ENCODE measurements around the gene KCNT1.

KCNT1 gene

GRCh38 chr9:135711391-135711790 is 9.4 kb downstream of the KCNT1 start:
- no peak for TF ChIP-seq CTCF (IDR thresholded peaks at IDR 0.05; ENCODE audit: low read depth, low read length, missing control alignments)
- no peak for DNase-seq (ENCODE audit: low read depth)
- no peak overlapping the region for H3K4me3 ChIP-seq (ENCODE audit: low read depth, low read length)
- in situ Hi-C loops (cut with HindIII; ENCODE audit: low sequenced_read_pairs): loop anchor here (10.0 kb wide), 5 partner anchors 57 to 443 kb away; partner anchors contain the start of gene MRPS2

GRCh38 chr9:135711881-135712280 is 9.9 kb downstream of the KCNT1 start:
- no peak overlapping the region for H3K4me3 ChIP-seq (ENCODE audit: low read depth, low read length)
- no peak for TF ChIP-seq CTCF (IDR thresholded peaks at IDR 0.05; ENCODE audit: low read depth, low read length, missing control alignments)
- no peak for DNase-seq (ENCODE audit: low read depth)
- in situ Hi-C loops (cut with HindIII; ENCODE audit: low sequenced_read_pairs): loop anchor here (10.0 kb wide), 5 partner anchors 57 to 443 kb away; partner anchors contain the start of gene MRPS2

GRCh38 chr9:135712613-135713295 is 10.8 kb downstream of the KCNT1 start:
- TF ChIP-seq CTCF (IDR thresholded peaks at IDR 0.05; ENCODE audit: low read depth, low read length, missing control alignments): no peak
- in situ Hi-C loops (cut with HindIII; ENCODE audit: low sequenced_read_pairs): loop anchor here (10.0 kb wide), 5 partner anchors 58 to 442 kb away; partner anchors contain the start of gene MRPS2
- no peak for DNase-seq (ENCODE audit: low read depth)
- H3K4me3 ChIP-seq (ENCODE audit: low read depth, low read length): no peak overlapping the region

GRCh38 chr9:135714242-135715055 is 12.5 kb downstream of the KCNT1 start:
- no peak overlapping the region for H3K4me3 ChIP-seq (ENCODE audit: low read depth, low read length)
- in situ Hi-C loops (cut with HindIII; ENCODE audit: low sequenced_read_pairs): loop anchor here (5.0 to 10.0 kb wide), 7 partner anchors 37 to 440 kb away; partner anchors contain the start of gene MRPS2
- DNase-seq (ENCODE audit: low read depth): no peak
- TF ChIP-seq CTCF (IDR thresholded peaks at IDR 0.05; ENCODE audit: low read depth, low read length, missing control alignments): no peak

- H3K4me3 ChIP-seq (ENCODE audit: low read depth, low read length): no peak overlapping the region
- no peak for TF ChIP-seq CTCF (IDR thresholded peaks at IDR 0.05; ENCODE audit: low read depth, low read length, missing control alignments)
- DNase-seq (ENCODE audit: low read depth): no peak
- in situ Hi-C loops (cut with HindIII; ENCODE audit: low sequenced_read_pairs): loop anchor here (5.0 to 10.0 kb wide), 7 partner anchors 38 to 440 kb away; partner anchors contain the start of gene MRPS2
Observed at GRCh38 chr9:135715056-135715595, 13.1 kb downstream of the KCNT1 start.

GRCh38 chr9:135716045-135716444 is 14.1 kb downstream of the KCNT1 start:
- H3K4me3 ChIP-seq (ENCODE audit: low read depth, low read length): no peak overlapping the region
- no peak for TF ChIP-seq CTCF (IDR thresholded peaks at IDR 0.05; ENCODE audit: low read depth, low read length, missing control alignments)
- DNase-seq (ENCODE audit: low read depth): no peak
- in situ Hi-C loops (cut with HindIII; ENCODE audit: low sequenced_read_pairs): loop anchor here (5.0 to 10.0 kb wide), 7 partner anchors 39 to 439 kb away; partner anchors contain the start of gene MRPS2

All from astrocyte of the cerebellum (primary cell).